Natural killer cell (primary cell): Measurements from ENCODE around the gene GRM1. TPM values are rescaled to one million over a fixed set of nuclear protein-coding genes. Genes with fewer than 3 reads are reported as not detected.

Source experiments
- ATAC-seq, 3 donors: fragments of 150-1000 bp in 2 of 3; fragments of 200-7000 bp in 1 of 3; cut with Tn5 transposase; 1 replicate in 1 of 3; 2 replicates in 2 of 3; pipeline ENCODE4 v1.10.0; 2021; ENCODE audit warnings: mild to moderate bottlenecking in 2 of 3, moderate library complexity in 2 of 3
- DNase-seq, 2 donors: peaks; one replicate each; pipeline versions ENCODE4 v3.0.0 to v3.0.0-alpha.2; 2013 to 2021; ENCODE audit warnings: mixed read lengths in 1 of 2
- H3K27ac ChIP-seq: one replicate; pipeline ENCODE4 v1.5.1; 2013; ENCODE audit warnings: mild to moderate bottlenecking, low read length
- H3K27me3 ChIP-seq: one replicate; pipeline ENCODE4 v1.6.1; 2013; ENCODE audit warnings: low read length; ENCODE audit not compliant: control insufficient read depth, insufficient read depth
- H3K36me3 ChIP-seq: one replicate; pipeline ENCODE4 v1.6.1; 2013; ENCODE audit warnings: low read length; ENCODE audit not compliant: control insufficient read depth, insufficient read depth
- H3K4me1 ChIP-seq: one replicate; pipeline ENCODE4 v1.6.1; 2013; ENCODE audit warnings: low read length; ENCODE audit not compliant: control insufficient read depth, insufficient read depth
- H3K4me3 ChIP-seq: one replicate; pipeline ENCODE4 v1.5.1; 2013; ENCODE audit warnings: low read length
- H3K9me3 ChIP-seq: one replicate; pipeline ENCODE4 v1.6.1; 2013; ENCODE audit warnings: low read length; ENCODE audit not compliant: control insufficient read depth, insufficient read depth
- H3K27ac Mint-ChIP-seq, 2 donors: one replicate each; pipeline ENCODE4 v1.8.0; 2022; ENCODE audit warnings: mild to moderate bottlenecking in 2 of 2, mixed read lengths in 2 of 2, moderate library complexity in 1 of 2
- H3K27me3 Mint-ChIP-seq, 2 donors: one replicate each; pipeline ENCODE4 v1.8.0; 2022; ENCODE audit warnings: low read depth in 2 of 2, mixed read lengths in 2 of 2
- H3K36me3 Mint-ChIP-seq: one replicate; pipeline ENCODE4 v1.8.0; 2022; ENCODE audit warnings: mixed read lengths
- H3K4me1 Mint-ChIP-seq, 2 donors: one replicate each; pipeline ENCODE4 v1.8.0; 2022; ENCODE audit warnings: mixed read lengths in 2 of 2
- H3K4me3 Mint-ChIP-seq: one replicate; pipeline ENCODE4 v1.8.0; 2022; ENCODE audit warnings: mild to moderate bottlenecking, moderate library complexity, mixed read lengths
- H3K9me3 Mint-ChIP-seq, 2 donors: one replicate each; pipeline ENCODE4 v1.8.0; 2022; ENCODE audit warnings: mixed read lengths in 2 of 2
- CTCF ChIP-seq: fragments of 200-600 bp; IDR thresholded peaks from one replicate; pipeline ENCODE4 v1.8.0; 2022; ENCODE audit warnings: antibody characterized with exemption
- WGBS: methylation state at CpG from one replicate; pipeline ENCODE4 v1.1.7; 2013; ENCODE audit warnings: missing lambda C conversion rate; ENCODE audit not compliant: insufficient coverage; 5-methylcytosine and 5-hydroxymethylcytosine counted together
- intact Hi-C: fragments of 100-400 bp; cut with micrococcal nuclease; formaldehyde crosslinking; loops from one replicate; pipeline ENCODE4 v1.14.2; 2022
- total RNA-seq, 4 donors: library from RNA; stranded (reverse); fragments of 120-200 nt in 1 of 4; gene quantifications; one replicate each; pipeline versions ENCODE4 v1.2.3 to v1.2.4, GENCODE V29; 2013 to 2022

The GRM1 gene
- total RNA-seq, 3 donors from 2014 or later (not counting 1 experiment from before 2014, with no cell fraction given), result not detected

- H3K4me3 Mint-ChIP-seq, result no peak overlapping the region
- no peaks in the 10 kb centered on the region for H3K4me1 Mint-ChIP-seq
- DNase-seq (no peak), ATAC-seq (no peak)
- intact Hi-C loops, result no loop called here
- H3K27me3 Mint-ChIP-seq, result no peaks in the 10 kb centered on the region
- H3K36me3 Mint-ChIP-seq, result no peaks in the 10 kb centered on the region
- no peaks in the 10 kb centered on the region for H3K27me3 ChIP-seq
- TF ChIP-seq CTCF, result no peak
- 56% methylated on average over 1 of the region's 1 CpG for WGBS
- H3K9me3 ChIP-seq, result no peaks in the 10 kb centered on the region
- no peaks in the 10 kb centered on the region for H3K4me1 ChIP-seq
- H3K27ac Mint-ChIP-seq, result no peak overlapping the region
- no peaks in the 10 kb centered on the region for H3K36me3 ChIP-seq
- no peak overlapping the region for H3K4me3 ChIP-seq
- peaks cover 10 to 16% of the 10 kb centered on the region in 2 donors for H3K9me3 Mint-ChIP-seq
- no peak overlapping the region for H3K27ac ChIP-seq
Observed at GRCh38 chr6:146041282-146041681, 12.4 kb downstream of the GRM1 start.

- H3K4me3 Mint-ChIP-seq, result no peak overlapping the region
- Histone ChIP-seq H3K36me3 (no peaks in the 10 kb centered on the region), H3K27me3 (no peaks in the 10 kb centered on the region), H3K4me3 (no peak overlapping the region), H3K27ac (no peak overlapping the region), H3K4me1 (no peaks in the 10 kb centered on the region), H3K9me3 (no peaks in the 10 kb centered on the region)
- no peak overlapping the region for H3K27ac Mint-ChIP-seq
- H3K36me3 Mint-ChIP-seq, result no peaks in the 10 kb centered on the region
- no peaks in the 10 kb centered on the region for H3K4me1 Mint-ChIP-seq
- intact Hi-C loops, result no loop called here
- DNase-seq (no peak), ATAC-seq (no peak)
- no peaks in the 10 kb centered on the region for H3K27me3 Mint-ChIP-seq
- peaks cover 4 to 10% of the 10 kb centered on the region in 2 donors for H3K9me3 Mint-ChIP-seq
- no peak for TF ChIP-seq CTCF
- 68% methylated on average over 2 of the region's 2 CpGs for WGBS
Observed at GRCh38 chr6:146047371-146047770, 18.5 kb downstream of the GRM1 start.

- Mint-ChIP-seq H3K9me3 (peaks cover 3 to 12% of the 10 kb centered on the region in 2 donors), H3K4me3 (no peak overlapping the region), H3K27me3 (no peaks in the 10 kb centered on the region), H3K36me3 (no peaks in the 10 kb centered on the region), H3K27ac (no peak overlapping the region), H3K4me1 (no peaks in the 10 kb centered on the region)
- Histone ChIP-seq H3K4me3 (no peak overlapping the region), H3K4me1 (no peaks in the 10 kb centered on the region), H3K27ac (no peak overlapping the region), H3K9me3 (no peaks in the 10 kb centered on the region), H3K36me3 (no peaks in the 10 kb centered on the region), H3K27me3 (no peaks in the 10 kb centered on the region)
- no peak for DNase-seq
- ATAC-seq, result no peak
- intact Hi-C loops, result no loop called here
- no peak for TF ChIP-seq CTCF
- WGBS, result 73% methylated on average over 1 of the region's 1 CpG
Observed at GRCh38 chr6:146050168-146050567, 21.3 kb downstream of the GRM1 start.

- no peak for TF ChIP-seq CTCF
- H3K4me3 ChIP-seq, result no peak overlapping the region
- no peak overlapping the region for H3K27ac Mint-ChIP-seq
- H3K36me3 ChIP-seq, result no peaks in the 10 kb centered on the region
- no peaks in the 10 kb centered on the region for H3K27me3 Mint-ChIP-seq
- ATAC-seq (no peak), DNase-seq (no peak)
- no peaks in the 10 kb centered on the region for H3K36me3 Mint-ChIP-seq
- 95% methylated on average over 6 of the region's 6 CpGs for WGBS
- H3K4me1 Mint-ChIP-seq, result no peaks in the 10 kb centered on the region
- no peaks in the 10 kb centered on the region for H3K4me1 ChIP-seq
- H3K27ac ChIP-seq, result no peak overlapping the region
- no peaks in the 10 kb centered on the region for H3K27me3 ChIP-seq
- no peaks in the 10 kb centered on the region for H3K9me3 ChIP-seq
- no peak overlapping the region for H3K4me3 Mint-ChIP-seq
- peaks cover 0 to 5% of the 10 kb centered on the region in 2 donors for H3K9me3 Mint-ChIP-seq
- intact Hi-C loops, result no loop called here
Observed at GRCh38 chr6:146056506-146056905, 27.6 kb downstream of the GRM1 start.
